HCT116 (cell line): ENCODE data around the gene ABLIM1. TPM values are rescaled to one million over a fixed set of nuclear protein-coding genes. Genes with fewer than 3 reads are reported as not detected.

Experiments used
- ATAC-seq: fragments of 200-7000 bp; cut with Tn5 transposase; 2 replicates; pipeline ENCODE4 v1.9.1; 2020; ENCODE audit warnings: mild to moderate bottlenecking, moderate library complexity
- BruUV-seq: library from RNA; stranded (reverse); fragments of 400-500 nt; replicated peaks from 2 replicates; lab custom pipeline; 2021; lab: Mats Ljungman, UMichigan
- CTCF ChIA-PET: fragments of 300-600 bp; sonication (Branson Sonifier 250); formaldehyde crosslinking; loops from one replicate; lab custom pipeline; 2021; ENCODE audit warnings: antibody characterized with exemption; lab: Charles Lee
- POLR2A ChIA-PET: fragments of 300-600, 350-600 bp; sonication (Branson Sonifier 250); formaldehyde crosslinking; loops from one replicate; lab custom pipeline; 2021; ENCODE audit warnings: antibody characterized with exemption; lab: Charles Lee
- RAD21 ChIA-PET, 2 experiments: fragments of 300-600 bp; sonication (Branson Sonifier 250); formaldehyde crosslinking; loops; one replicate each; lab custom pipeline; 2023; ENCODE audit warnings: low total read pairs in 2 of 2; ENCODE audit not compliant: uncharacterized antibody in 2 of 2, unreplicated experiment in 2 of 2, low non-redundant PET in 1 of 2; lab: Charles Lee
- DNase-seq: peaks from one replicate; pipeline ENCODE4 v3.0.0-alpha.2; 2010; ENCODE audit warnings: low read depth, low spot score
- H2AFZ ChIP-seq: fragments of 200-600 bp; shearing (Covaris generic), sonication (generic); 2 replicates; pipeline ENCODE4 v1.6.1; 2017; ENCODE audit warnings: low read depth, mixed run types, mixed read lengths, antibody characterized with exemption, low read length; ENCODE audit not compliant: poor library complexity, severe bottlenecking
- H3K27ac ChIP-seq: 2 replicates; pipeline ENCODE4 v1.5.1; 2012; ENCODE audit warnings: low read depth, low read length
- H3K27me3 ChIP-seq: fragments of 200-600 bp; sonication (generic); 2 replicates; pipeline ENCODE4 v1.6.1; 2016; ENCODE audit warnings: mixed run types, low read length, mixed read lengths; ENCODE audit not compliant: insufficient read depth
- H3K36me3 ChIP-seq, 2 experiments: fragments of 200-500 bp in 1 of 2; fragments of 200-600 bp in 1 of 2; sonication (Bioruptor generic) in 1 of 2; sonication (generic) in 1 of 2; 2 replicates each; pipeline versions ENCODE4 v1.5.1 to v1.6.1; 2014 to 2016; ENCODE audit warnings: low read length in 2 of 2, inconsistent platforms in 1 of 2, mixed read lengths in 1 of 2, mixed run types in 1 of 2; ENCODE audit not compliant: insufficient read depth in 2 of 2, control insufficient read depth in 1 of 2
- H3K4me1 ChIP-seq, 2 experiments: fragments of 200-600 bp in 1 of 2; sonication (generic) in 1 of 2; 2 replicates each; pipeline versions ENCODE4 v1.5.1 to v1.6.1; 2012 to 2017; ENCODE audit warnings: low read length in 2 of 2, inconsistent platforms in 1 of 2, mild to moderate bottlenecking in 1 of 2, mixed read lengths in 1 of 2, mixed run types in 1 of 2, moderate library complexity in 1 of 2; ENCODE audit not compliant: insufficient read depth in 2 of 2, control insufficient read depth in 1 of 2
- H3K4me2 ChIP-seq: fragments of 200-600 bp; sonication (generic); 2 replicates; pipeline ENCODE4 v1.6.1; 2017; ENCODE audit warnings: mixed run types, low read length, mixed read lengths
- H3K4me3 ChIP-seq, 2 experiments: fragments of 200-600 bp in 1 of 2; sonication (generic) in 1 of 2; replicated peaks in 1 of 2; 2 replicates each; pipeline ENCODE4 v1.5.1; 2011 to 2016; ENCODE audit warnings: low read length in 2 of 2, control low read depth in 1 of 2, low read depth in 1 of 2, mild to moderate bottlenecking in 1 of 2, mixed read lengths in 1 of 2, mixed run types in 1 of 2
- H3K79me2 ChIP-seq: fragments of 200-600 bp; sonication (generic); 2 replicates; pipeline ENCODE4 v1.6.1; 2017; ENCODE audit warnings: mild to moderate bottlenecking, mixed run types, low read length, moderate library complexity, mixed read lengths; ENCODE audit not compliant: insufficient read depth
- H3K9ac ChIP-seq: fragments of 200-600 bp; sonication (generic); 2 replicates; pipeline ENCODE4 v1.6.1; 2016; ENCODE audit warnings: low read length, mixed read lengths
- H3K9me2 ChIP-seq: fragments of 200-600 bp; sonication (generic), shearing (Covaris generic); 2 replicates; pipeline ENCODE4 v1.6.1; 2017; ENCODE audit warnings: mixed run types, mild to moderate bottlenecking, moderate library complexity; ENCODE audit not compliant: insufficient read depth
- H3K9me3 ChIP-seq, 2 experiments: fragments of 200-500 bp in 1 of 2; fragments of 200-600 bp in 1 of 2; sonication (Bioruptor generic) in 1 of 2; sonication (generic) in 1 of 2; 2 replicates each; pipeline ENCODE4 v1.6.1; 2014 to 2017; ENCODE audit warnings: low read length in 2 of 2, mixed read lengths in 2 of 2, inconsistent platforms in 1 of 2, low read depth in 1 of 2, mild to moderate bottlenecking in 1 of 2, mixed run types in 1 of 2, moderate library complexity in 1 of 2; ENCODE audit not compliant: control insufficient read depth in 1 of 2, insufficient read depth in 1 of 2
- H4K20me1 ChIP-seq: fragments of 200-600 bp; sonication (generic), shearing (Covaris generic); 2 replicates; pipeline ENCODE4 v1.6.1; 2017; ENCODE audit warnings: mixed run types, mild to moderate bottlenecking, moderate library complexity; ENCODE audit not compliant: insufficient read depth
- ATF3 ChIP-seq: IDR thresholded peaks from 2 replicates; pipeline ENCODE4 v1.6.1; 2012
- CEBPB ChIP-seq: IDR thresholded peaks from 2 replicates; pipeline ENCODE4 v1.6.1; 2012; ENCODE audit warnings: low read depth
- CTCF ChIP-seq, 3 experiments: fragments of 200-600 bp in 1 of 3; sonication (generic) in 1 of 3; IDR thresholded peaks in 2 of 3; conservative IDR thresholded peaks in 1 of 3; 2 replicates each; pipeline ENCODE4 v1.5.1; 2012 to 2017; ENCODE audit warnings: low read depth in 2 of 3, low read length in 2 of 3, antibody characterized with exemption in 1 of 3, borderline replicate concordance in 1 of 3, control low read depth in 1 of 3, mild to moderate bottlenecking in 1 of 3, mixed read lengths in 1 of 3, mixed run types in 1 of 3, moderate library complexity in 1 of 3; ENCODE audit not compliant: insufficient read depth in 1 of 3
- EGR1 ChIP-seq: IDR thresholded peaks from 2 replicates; pipeline ENCODE4 v1.6.1; 2012; ENCODE audit warnings: low read depth
- ELF1 ChIP-seq: IDR thresholded peaks from 2 replicates; pipeline ENCODE4 v1.6.1; 2012; ENCODE audit warnings: low read depth, borderline replicate concordance
- EZH2phosphoT487 ChIP-seq: fragments of 200-600 bp; IDR thresholded peaks from 2 replicates; pipeline ENCODE4 v1.6.1; 2018; ENCODE audit warnings: antibody characterized with exemption, borderline replicate concordance
- JUND ChIP-seq: IDR thresholded peaks from 2 replicates; pipeline ENCODE4 v1.6.1; 2012
- MAX ChIP-seq: IDR thresholded peaks from 2 replicates; pipeline ENCODE4 v1.6.1; 2012
- POLR2A ChIP-seq: IDR thresholded peaks from 2 replicates; pipeline ENCODE4 v1.7.0; 2011; ENCODE audit warnings: borderline replicate concordance; ENCODE audit not compliant: insufficient read depth, insufficient read length; ENCODE audit errors: extremely low read depth
- POLR2AphosphoS5 ChIP-seq: IDR thresholded peaks from 2 replicates; pipeline ENCODE4 v1.6.1; 2011; ENCODE audit warnings: mild to moderate bottlenecking, low read depth, low read length, moderate library complexity
- RAD21 ChIP-seq: IDR thresholded peaks from 2 replicates; pipeline ENCODE4 v1.6.1; 2012; ENCODE audit warnings: low read depth, mild to moderate bottlenecking
- REST ChIP-seq: IDR thresholded peaks from 2 replicates; pipeline ENCODE4 v1.6.1; 2012; ENCODE audit warnings: low read depth
- SIN3A ChIP-seq: IDR thresholded peaks from 2 replicates; pipeline ENCODE4 v1.6.1; 2012; ENCODE audit warnings: low read depth
- SP1 ChIP-seq: IDR thresholded peaks from 2 replicates; pipeline ENCODE4 v1.6.1; 2012; ENCODE audit warnings: low read depth
- SRF ChIP-seq: IDR thresholded peaks from 2 replicates; pipeline ENCODE4 v1.6.1; 2012; ENCODE audit warnings: low read depth
- TCF7L2 ChIP-seq: IDR thresholded peaks from 2 replicates; pipeline ENCODE4 v1.7.0; 2011; ENCODE audit warnings: borderline replicate concordance, inconsistent platforms; ENCODE audit not compliant: insufficient read depth, insufficient read length; ENCODE audit errors: extremely low read depth
- YY1 ChIP-seq: IDR thresholded peaks from 2 replicates; pipeline ENCODE4 v1.6.1; 2011; ENCODE audit warnings: low read length, low read depth, moderate library complexity, mild to moderate bottlenecking; ENCODE audit not compliant: insufficient replicate concordance; ENCODE audit errors: extremely low read depth
- ZFX ChIP-seq: fragments of 450-650 bp; IDR thresholded peaks from 2 replicates; pipeline ENCODE4 v1.6.1; 2017
- intact Hi-C: fragments of 100-400 bp; cut with micrococcal nuclease; formaldehyde crosslinking; loops from 2 replicates; pipeline ENCODE4 v1.10.0; 2022
- total RNA-seq: library from RNA; stranded (reverse); gene quantifications from one replicate; pipeline ENCODE4 v1.2.1, GENCODE V29; 2021; ENCODE audit not compliant: unreplicated experiment

ABLIM1 gene
- total RNA-seq, 1 experiment from 2014 or later: 96.2 TPM

- intact Hi-C loops: no loop called here
- TF ChIP-seq EZH2phosphoT487 (no peak), TCF7L2 (no peak), ELF1 (no peak), JUND (no peak), POLR2A (no peak), SRF (no peak), POLR2AphosphoS5 (no peak), RAD21 (no peak), MAX (no peak), ZFX (no peak), YY1 (no peak), SP1 (no peak), CTCF (IDR thresholded peaks at IDR 0.05 in 2 of 3, conservative IDR thresholded peaks at IDR 0.05 in 1 of 3; ENCODE audit: borderline replicate concordance in 1 of 3, insufficient read depth in 1 of 3, low read depth in 2 of 3, low read length in 2 of 3) (no peak), CEBPB (no peak), REST (no peak), ATF3 (no peak), SIN3A (no peak), EGR1 (no peak)
- no peak overlapping the region for H3K9ac ChIP-seq
- H3K4me1 ChIP-seq: peaks cover 0 to 3% of the 10 kb centered on the region in 2 experiments; a peak in 1 of 4 replicates
- no peak overlapping the region for H2AFZ ChIP-seq
- ATAC-seq: no peak
- ChIA-PET POLR2A (no interaction called here), RAD21 (no interaction called here), CTCF (no interaction called here)
- no peaks in the 10 kb centered on the region for H3K36me3 ChIP-seq
- H3K27me3 ChIP-seq: peaks cover 80% of the 10 kb centered on the region
- H3K4me2 ChIP-seq: no peak overlapping the region
- DNase-seq: no peak
- BruUV-seq: no TSS peak
- H3K4me3 ChIP-seq: no peak overlapping the region
- no peaks in the 10 kb centered on the region for H3K9me2 ChIP-seq
- H3K27ac ChIP-seq: no peak overlapping the region
- H4K20me1 ChIP-seq: no peaks in the 10 kb centered on the region
- no peaks in the 10 kb centered on the region for H3K9me3 ChIP-seq
- no peaks in the 10 kb centered on the region for H3K79me2 ChIP-seq
Observed at GRCh38 chr10:114395366-114396022, 262.6 kb downstream of the ABLIM1 start.
